HG03439 (cell line): Measurements from ENCODE around the gene CDON.

ENCODE experiments used
- ATAC-seq: cut with Tn5 transposase; IDR thresholded peaks from one replicate; pipeline ENCODE4 v1.9.1; 2021; ENCODE audit warnings: mild to moderate bottlenecking, moderate library complexity; ENCODE audit not compliant: unreplicated experiment

Gene CDON

GRCh38 chr11:126062679-126063506, at the start of gene CDON:
Gene CDON (minus strand): TSS chr11:126062866. CDS start chr11:126023476, 39,390 bp downstream.
- ATAC-seq: peak; percentile 99

GRCh38 chr11:126111458-126112116, 48.9 kb upstream of the CDON start:
- no peak for ATAC-seq

- ATAC-seq: no peak
Measured at GRCh38 chr11:126109941-126110731, 47.5 kb upstream of the CDON start.

- no peak for ATAC-seq
Measured at GRCh38 chr11:126106594-126107328, 44.1 kb upstream of the CDON start.

GRCh38 chr11:126105748-126106080, 43.0 kb upstream of the CDON start:
- no peak for ATAC-seq

GRCh38 chr11:126105022-126105747, 42.5 kb upstream of the CDON start:
- no peak for ATAC-seq

- ATAC-seq: no peak
Measured at GRCh38 chr11:126104420-126104819, 41.8 kb upstream of the CDON start.

- ATAC-seq: no peak
Measured at GRCh38 chr11:126103150-126103549, 40.5 kb upstream of the CDON start.

GRCh38 chr11:126102436-126102981, 39.8 kb upstream of the CDON start:
- no peak for ATAC-seq

- ATAC-seq: no peak
Measured at GRCh38 chr11:126101930-126102283, 39.2 kb upstream of the CDON start.

GRCh38 chr11:126101251-126101929, 38.7 kb upstream of the CDON start:
- no peak for ATAC-seq

- no peak for ATAC-seq
Measured at GRCh38 chr11:126100716-126101115, 38.0 kb upstream of the CDON start.

GRCh38 chr11:126098204-126098769, 35.6 kb upstream of the CDON start:
- no peak for ATAC-seq

- no peak for ATAC-seq
Measured at GRCh38 chr11:126095745-126096144, 33.1 kb upstream of the CDON start.

GRCh38 chr11:126090452-126090851, 27.8 kb upstream of the CDON start:
- ATAC-seq: no peak

- ATAC-seq: no peak
Measured at GRCh38 chr11:126088999-126089398, 26.3 kb upstream of the CDON start.

- no peak for ATAC-seq
Measured at GRCh38 chr11:126086248-126086647, 23.6 kb upstream of the CDON start.

- ATAC-seq: no peak
Measured at GRCh38 chr11:126084608-126084912, 21.9 kb upstream of the CDON start.

- no peak for ATAC-seq
Measured at GRCh38 chr11:126083829-126084607, 21.4 kb upstream of the CDON start.
